GM23338 (cell line): ENCODE results near the gene RNF175.

Experiments
- CREB1 ChIP-seq: fragments of 250-450 bp; sonication (Bioruptor Pico); IDR thresholded peaks from 2 replicates; pipeline ENCODE4 v1.5.0; 2020; ENCODE audit warnings: low read depth, mild to moderate bottlenecking, moderate library complexity
- POLR2AphosphoS5 ChIP-seq: IDR thresholded peaks from 2 replicates; pipeline ENCODE4 v1.6.1; 2016; ENCODE audit warnings: antibody characterized with exemption, low read depth
- ZNF114 ChIP-seq: fragments of 250-450 bp; sonication (Bioruptor Pico); IDR thresholded peaks from 2 replicates; pipeline ENCODE4 v1.5.0; 2020; ENCODE audit warnings: mild to moderate bottlenecking, moderate library complexity
- TF ChIP-seq, protein P1 (sequence below), 2 experiments: fragments of 200-600 bp in 1 of 2; sonication (generic) in 1 of 2; conservative IDR thresholded peaks; 2 replicates each; pipeline versions ENCODE4 v1.5.1 to v1.6.1; 2016 to 2017; ENCODE audit warnings: antibody characterized with exemption in 2 of 2, low read depth in 2 of 2, mild to moderate bottlenecking in 2 of 2, moderate library complexity in 1 of 2
- TF ChIP-seq, protein P2 (sequence below): IDR thresholded peaks from one replicate; pipeline ENCODE4 v1.6.1; 2018; ENCODE audit warnings: antibody characterized with exemption; ENCODE audit not compliant: unreplicated experiment

GRCh38 chr4:153745651-153746050 is 14.2 kb downstream of the RNF175 start:
- TF ChIP-seq CREB1 (CRISPR knock-in tag) (no peak), POLR2AphosphoS5 (no peak), ZNF114 (CRISPR knock-in tag) (no peak)
- TF ChIP-seq, protein P1, sequence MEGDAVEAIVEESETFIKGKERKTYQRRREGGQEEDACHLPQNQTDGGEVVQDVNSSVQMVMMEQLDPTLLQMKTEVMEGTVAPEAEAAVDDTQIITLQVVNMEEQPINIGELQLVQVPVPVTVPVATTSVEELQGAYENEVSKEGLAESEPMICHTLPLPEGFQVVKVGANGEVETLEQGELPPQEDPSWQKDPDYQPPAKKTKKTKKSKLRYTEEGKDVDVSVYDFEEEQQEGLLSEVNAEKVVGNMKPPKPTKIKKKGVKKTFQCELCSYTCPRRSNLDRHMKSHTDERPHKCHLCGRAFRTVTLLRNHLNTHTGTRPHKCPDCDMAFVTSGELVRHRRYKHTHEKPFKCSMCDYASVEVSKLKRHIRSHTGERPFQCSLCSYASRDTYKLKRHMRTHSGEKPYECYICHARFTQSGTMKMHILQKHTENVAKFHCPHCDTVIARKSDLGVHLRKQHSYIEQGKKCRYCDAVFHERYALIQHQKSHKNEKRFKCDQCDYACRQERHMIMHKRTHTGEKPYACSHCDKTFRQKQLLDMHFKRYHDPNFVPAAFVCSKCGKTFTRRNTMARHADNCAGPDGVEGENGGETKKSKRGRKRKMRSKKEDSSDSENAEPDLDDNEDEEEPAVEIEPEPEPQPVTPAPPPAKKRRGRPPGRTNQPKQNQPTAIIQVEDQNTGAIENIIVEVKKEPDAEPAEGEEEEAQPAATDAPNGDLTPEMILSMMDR (conservative IDR thresholded peaks at IDR 0.05; ENCODE audit: low read depth in 2 of 2), result no peak
- TF ChIP-seq, protein P2, sequence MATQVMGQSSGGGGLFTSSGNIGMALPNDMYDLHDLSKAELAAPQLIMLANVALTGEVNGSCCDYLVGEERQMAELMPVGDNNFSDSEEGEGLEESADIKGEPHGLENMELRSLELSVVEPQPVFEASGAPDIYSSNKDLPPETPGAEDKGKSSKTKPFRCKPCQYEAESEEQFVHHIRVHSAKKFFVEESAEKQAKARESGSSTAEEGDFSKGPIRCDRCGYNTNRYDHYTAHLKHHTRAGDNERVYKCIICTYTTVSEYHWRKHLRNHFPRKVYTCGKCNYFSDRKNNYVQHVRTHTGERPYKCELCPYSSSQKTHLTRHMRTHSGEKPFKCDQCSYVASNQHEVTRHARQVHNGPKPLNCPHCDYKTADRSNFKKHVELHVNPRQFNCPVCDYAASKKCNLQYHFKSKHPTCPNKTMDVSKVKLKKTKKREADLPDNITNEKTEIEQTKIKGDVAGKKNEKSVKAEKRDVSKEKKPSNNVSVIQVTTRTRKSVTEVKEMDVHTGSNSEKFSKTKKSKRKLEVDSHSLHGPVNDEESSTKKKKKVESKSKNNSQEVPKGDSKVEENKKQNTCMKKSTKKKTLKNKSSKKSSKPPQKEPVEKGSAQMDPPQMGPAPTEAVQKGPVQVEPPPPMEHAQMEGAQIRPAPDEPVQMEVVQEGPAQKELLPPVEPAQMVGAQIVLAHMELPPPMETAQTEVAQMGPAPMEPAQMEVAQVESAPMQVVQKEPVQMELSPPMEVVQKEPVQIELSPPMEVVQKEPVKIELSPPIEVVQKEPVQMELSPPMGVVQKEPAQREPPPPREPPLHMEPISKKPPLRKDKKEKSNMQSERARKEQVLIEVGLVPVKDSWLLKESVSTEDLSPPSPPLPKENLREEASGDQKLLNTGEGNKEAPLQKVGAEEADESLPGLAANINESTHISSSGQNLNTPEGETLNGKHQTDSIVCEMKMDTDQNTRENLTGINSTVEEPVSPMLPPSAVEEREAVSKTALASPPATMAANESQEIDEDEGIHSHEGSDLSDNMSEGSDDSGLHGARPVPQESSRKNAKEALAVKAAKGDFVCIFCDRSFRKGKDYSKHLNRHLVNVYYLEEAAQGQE, result no peak
